ENCODE results near the gene STAB1.

GRCh38 chr3:52532517-52532837 is 37.3 kb downstream of the STAB1 start:
- TF ChIP-seq CTCF (IDR thresholded peaks at IDR 0.05) (no peak), POLR2A (IDR thresholded peaks at IDR 0.05) (no peak)
